Small intestine (tissue), 7 donors: ENCODE data around the gene TC2N. TPM values are rescaled to one million over a fixed set of nuclear protein-coding genes. Genes with fewer than 3 reads are reported as not detected.
"Not testable (repeated sequence)": the region's sequence is repeated elsewhere in the genome, so short reads cannot be mapped to it uniquely, and the experiment has no call there.

Experiments
- DNase-seq, 2 donors: peaks; one replicate each; pipeline versions ENCODE4 v3.0.0 to v3.0.0-alpha.2; 2013
- FAIRE-seq: peaks from 2 replicates; lab custom pipeline; 2012; peaks lifted over from hg19 to GRCh38; lab: Jason Lieb, UNC
- H3K27ac ChIP-seq, 3 donors: one replicate each; pipeline ENCODE4 v1.5.1; 2013; ENCODE audit warnings: low read length in 2 of 3, mild to moderate bottlenecking in 2 of 3, control low read depth in 1 of 3, inconsistent platforms in 1 of 3, low read depth in 1 of 3, moderate library complexity in 1 of 3
- H3K27me3 ChIP-seq, 3 donors: one replicate each; pipeline ENCODE4 v1.6.1; 2013; ENCODE audit warnings: low read length in 3 of 3, inconsistent platforms in 1 of 3; ENCODE audit not compliant: control insufficient read depth in 3 of 3, insufficient read depth in 3 of 3
- H3K36me3 ChIP-seq, 3 donors: one replicate each; pipeline ENCODE4 v1.6.1; 2013; ENCODE audit warnings: low read length in 3 of 3, inconsistent platforms in 1 of 3, low read depth in 1 of 3, mild to moderate bottlenecking in 1 of 3, moderate library complexity in 1 of 3; ENCODE audit not compliant: control insufficient read depth in 3 of 3, insufficient read depth in 2 of 3
- H3K4me1 ChIP-seq, 3 donors: one replicate each; pipeline ENCODE4 v1.6.1; 2013; ENCODE audit warnings: low read length in 2 of 3, inconsistent platforms in 1 of 3, low read depth in 1 of 3, mild to moderate bottlenecking in 1 of 3, moderate library complexity in 1 of 3; ENCODE audit not compliant: control insufficient read depth in 3 of 3, insufficient read depth in 2 of 3
- H3K4me3 ChIP-seq, 3 donors: one replicate each; pipeline ENCODE4 v1.5.1; 2013; ENCODE audit warnings: low read length in 3 of 3, control low read depth in 1 of 3, inconsistent platforms in 1 of 3, low read depth in 1 of 3, mild to moderate bottlenecking in 1 of 3, moderate library complexity in 1 of 3
- H3K9me3 ChIP-seq, 2 donors: one replicate each; pipeline ENCODE4 v1.6.1; 2013; ENCODE audit warnings: low read depth in 1 of 2, low read length in 1 of 2; ENCODE audit not compliant: control insufficient read depth in 2 of 2, insufficient read depth in 1 of 2
- WGBS, 3 donors: extraction: QIAGEN DNeasy Blood & Tissue Kit; methylation state at CpG; one replicate each; pipeline ENCODE4 v1.1.7; 2013; 5-methylcytosine and 5-hydroxymethylcytosine counted together
- polyA plus RNA-seq, 4 donors: library from polyadenylated mRNA; stranded (reverse) in 3 of 4; unstranded in 1 of 4; fragments of 200-250 nt in 3 of 4; fragments of 120-200 nt in 1 of 4; gene quantifications; one replicate each; pipeline versions ENCODE4 v1.2.1 to v1.2.3, GENCODE V29; 2013
- donor health status: healthy with polysubstance abuse.
- donor health status: control.
- donor health status: control.
- donor health status: Bipolar disorder and iron deficiency.
- donor health status: healthy.

The TC2N gene
- polyA plus RNA-seq, 4 donors, result 12.4 to 31.7 (median 20.4) TPM

- Histone ChIP-seq H3K4me1 (no peaks in the 10 kb centered on the region), H3K9me3 (peaks cover 0 to 36% of the 10 kb centered on the region in 2 donors), H3K27me3 (no peaks in the 10 kb centered on the region), H3K4me3 (no peak overlapping the region), H3K27ac (no peak overlapping the region), H3K36me3 (peaks cover 2 to 29% (median 14%) of the 10 kb centered on the region in 3 donors)
- DNase-seq (no peak), FAIRE-seq (no peak)
These were observed 60.6 kb downstream of the TC2N start for GRCh38 chr14:91806716-91807115.

- H3K36me3 ChIP-seq, result peaks cover 2 to 32% (median 14%) of the 10 kb centered on the region in 3 donors
- H3K27me3 ChIP-seq, H3K27ac ChIP-seq, FAIRE-seq, H3K4me3 ChIP-seq, H3K4me1 ChIP-seq, DNase-seq: not testable (repeated sequence)
- peaks cover 0 to 36% of the 10 kb centered on the region in 2 donors for H3K9me3 ChIP-seq
- WGBS, 3 donors, result 70 to 100% (median 89%) methylated on average over 1 of the region's 1 CpG
These were observed 61.2 kb downstream of the TC2N start for GRCh38 chr14:91806094-91806493.

GRCh38 chr14:91805659-91806058 is 61.7 kb downstream of the TC2N start:
- no peak for FAIRE-seq
- Histone ChIP-seq H3K4me1 (no peaks in the 10 kb centered on the region), H3K4me3 (no peak overlapping the region), H3K27me3 (no peaks in the 10 kb centered on the region), H3K27ac (no peak overlapping the region), H3K36me3 (peaks cover 2 to 32% (median 14%) of the 10 kb centered on the region in 3 donors), H3K9me3 (peaks cover 0 to 36% of the 10 kb centered on the region in 2 donors)
- no peak for DNase-seq

- peaks cover 2 to 10% (median 4%) of the 10 kb centered on the region in 3 donors for H3K36me3 ChIP-seq
- 91 to 98% (median 93%) methylated on average over 2 of the region's 2 CpGs for WGBS, 3 donors
- H3K9me3 ChIP-seq, result peaks cover 0 to 9% of the 10 kb centered on the region in 2 donors
- no peak for DNase-seq
- no peak for FAIRE-seq
- no peaks in the 10 kb centered on the region for H3K27me3 ChIP-seq
- H3K27ac ChIP-seq, result no peak overlapping the region
- no peak overlapping the region for H3K4me3 ChIP-seq
- no peaks in the 10 kb centered on the region for H3K4me1 ChIP-seq
These were observed 66.0 kb downstream of the TC2N start for GRCh38 chr14:91801358-91801757.

GRCh38 chr14:91796617-91797347 is 70.6 kb downstream of the TC2N start:
- peaks cover 0 to 3% (median 3%) of the 10 kb centered on the region in 3 donors for H3K36me3 ChIP-seq
- 71 to 97% (median 92%) methylated on average over 1 of the region's 1 CpG for WGBS, 3 donors
- H3K4me1 ChIP-seq, result no peaks in the 10 kb centered on the region
- H3K27me3 ChIP-seq, result no peaks in the 10 kb centered on the region
- no peak overlapping the region for H3K4me3 ChIP-seq
- FAIRE-seq (peak; percentile 74), DNase-seq (no peak)
- no peak overlapping the region for H3K27ac ChIP-seq
- H3K9me3 ChIP-seq, result no peaks in the 10 kb centered on the region

GRCh38 chr14:91793704-91794103 is 73.6 kb downstream of the TC2N start:
- no peaks in the 10 kb centered on the region for H3K27me3 ChIP-seq
- DNase-seq (no peak), FAIRE-seq (no peak)
- 77 to 90% (median 79%) methylated on average over 4 of the region's 4 CpGs for WGBS, 3 donors
- H3K27ac ChIP-seq, result no peak overlapping the region
- H3K9me3 ChIP-seq, result no peaks in the 10 kb centered on the region
- H3K4me3 ChIP-seq, result no peak overlapping the region
- H3K36me3 ChIP-seq, result peaks cover 0 to 5% (median 0%) of the 10 kb centered on the region in 3 donors
- peaks cover 0 to 4% (median 0%) of the 10 kb centered on the region in 3 donors for H3K4me1 ChIP-seq

GRCh38 chr14:91786188-91786587 is 81.1 kb downstream of the TC2N start:
- WGBS, 3 donors, result 93 to 99% (median 94%) methylated on average over 2 of the region's 2 CpGs

GRCh38 chr14:91780452-91780851 is 86.9 kb downstream of the TC2N start:
- FAIRE-seq, result peak; percentile 76
- 15 to 44% (median 24%) methylated on average over 3 of the region's 3 CpGs for WGBS, 3 donors
- Histone ChIP-seq H3K27ac (peak overlapping the region in 1 of 3 donors; percentile 51), H3K36me3 (peaks cover 0 to 4% (median 3%) of the 10 kb centered on the region in 3 donors), H3K4me3 (no peak overlapping the region), H3K9me3 (no peaks in the 10 kb centered on the region), H3K27me3 (no peaks in the 10 kb centered on the region), H3K4me1 (no peaks in the 10 kb centered on the region)
- peak; percentile 91 to 92 for DNase-seq

More at GRCh38 chr14:91786188-91786587, 81.1 kb downstream of the TC2N start:
- no peaks in the 10 kb centered on the region for H3K9me3 ChIP-seq
- H3K27me3 ChIP-seq, result no peaks in the 10 kb centered on the region
- no peak for FAIRE-seq
- H3K36me3 ChIP-seq, result peaks cover 0 to 4% (median 0%) of the 10 kb centered on the region in 3 donors
- no peak overlapping the region for H3K4me3 ChIP-seq
- no peak overlapping the region for H3K27ac ChIP-seq
- no peak for DNase-seq
- peaks cover 0 to 4% (median 0%) of the 10 kb centered on the region in 3 donors for H3K4me1 ChIP-seq
